ENCODE results near the gene NARS2.

DNA sequence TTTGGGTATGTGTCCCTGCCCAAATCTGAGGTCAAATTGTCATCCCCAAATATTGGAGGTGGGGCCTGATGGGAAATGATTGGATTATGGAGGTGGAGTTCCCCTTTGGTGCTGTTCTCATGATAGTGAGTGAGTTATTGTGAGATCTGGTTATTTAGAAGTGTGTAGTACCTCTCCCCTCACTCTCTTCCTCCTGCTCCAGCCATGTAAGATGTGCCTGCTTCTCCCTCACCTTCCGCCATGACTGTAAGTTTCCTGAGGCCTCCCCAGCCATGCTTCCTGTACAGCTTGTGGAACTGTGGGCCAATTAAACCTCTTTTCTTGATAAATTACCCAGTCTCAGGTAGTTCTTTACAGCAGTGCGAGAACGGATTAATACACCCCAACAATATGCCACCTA, 166.0 kb downstream of the NARS2 start:
- TF ChIP-seq TBL1XR1 (IDR thresholded peaks at IDR 0.05; ENCODE audit: low read length in 2 of 2) (no peak), SMAD3 (CRISPR knock-in tag; conservative IDR thresholded peaks at IDR 0.05) (no peak)

Data from K562 (cell line).